Measurements from ENCODE around the gene FAAP20.

DNA sequence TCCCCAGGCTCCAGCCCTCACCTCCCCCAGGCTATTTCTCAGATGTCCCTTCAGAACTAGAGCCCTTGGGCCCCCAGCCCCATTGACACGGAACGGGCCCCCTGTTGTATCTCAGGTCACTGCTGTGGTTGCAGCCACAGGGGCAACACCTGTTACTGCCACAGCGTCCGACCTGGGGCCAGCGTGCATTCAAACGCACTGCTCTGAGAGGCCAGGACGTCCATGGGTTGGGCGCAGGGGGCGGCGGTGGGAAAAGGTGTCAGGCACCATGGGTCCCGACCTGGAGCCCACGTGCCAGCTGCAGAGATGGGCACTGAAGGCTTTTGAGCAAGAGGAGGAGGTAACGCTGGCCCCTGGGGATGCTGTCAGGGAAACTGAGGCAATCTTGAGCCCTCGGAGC, 13.3 kb downstream of the FAAP20 start:
- TF ChIP-seq CTCF (IDR thresholded peaks at IDR 0.05) (no peak), POLR2A (IDR thresholded peaks at IDR 0.05) (no peak), POLR2AphosphoS5 (IDR thresholded peaks at IDR 0.05) (no peak)

Measured in sigmoid colon (tissue), 4 donors.